CD14-positive monocyte (primary cell): ENCODE measurements around the gene PPFIBP2. TPM values are rescaled to one million over a fixed set of nuclear protein-coding genes. Genes with fewer than 3 reads are reported as not detected.

Experiments used
- DNase-seq, 3 donors: peaks; one replicate each; pipeline ENCODE4 v3.0.0-alpha.2; 2011 to 2022
- H2AFZ ChIP-seq: 2 replicates; pipeline ENCODE4 v1.6.0; 2012; ENCODE audit warnings: mild to moderate bottlenecking, low read depth, low read length, inconsistent platforms; ENCODE audit not compliant: insufficient read depth, poor library complexity, severe bottlenecking
- H3K27ac ChIP-seq, 2 donors: 1 replicate in 1 of 2; 2 replicates in 1 of 2; pipeline ENCODE4 v1.5.1; 2012 to 2013; ENCODE audit warnings: low read length in 2 of 2, control low read depth in 1 of 2, inconsistent platforms in 1 of 2, low read depth in 1 of 2, mild to moderate bottlenecking in 1 of 2
- H3K27me3 ChIP-seq, 2 donors: one replicate each; pipeline versions ENCODE4 v1.6.0 to v1.6.1; 2011 to 2013; ENCODE audit warnings: low read length in 2 of 2; ENCODE audit not compliant: control insufficient read depth in 2 of 2, insufficient read depth in 2 of 2
- H3K36me3 ChIP-seq, 2 donors: replicated peaks in 1 of 2; 1 replicate in 1 of 2; 2 replicates in 1 of 2; pipeline versions ENCODE4 v1.5.1 to v1.6.1; 2012 to 2013; ENCODE audit warnings: low read length in 2 of 2, control low read depth in 1 of 2, inconsistent platforms in 1 of 2, mild to moderate bottlenecking in 1 of 2; ENCODE audit not compliant: insufficient read depth in 2 of 2, control insufficient read depth in 1 of 2
- H3K4me1 ChIP-seq, 2 donors: 1 replicate in 1 of 2; 2 replicates in 1 of 2; pipeline versions ENCODE4 v1.5.1 to v1.6.1; 2012 to 2013; ENCODE audit warnings: low read length in 2 of 2, control low read depth in 1 of 2, inconsistent platforms in 1 of 2, mild to moderate bottlenecking in 1 of 2, moderate library complexity in 1 of 2; ENCODE audit not compliant: insufficient read depth in 2 of 2, control insufficient read depth in 1 of 2
- H3K4me2 ChIP-seq: replicated peaks from 2 replicates; pipeline ENCODE3; 2012; ENCODE audit warnings: low read length, moderate library complexity, mild to moderate bottlenecking; ENCODE audit not compliant: poor library complexity, severe bottlenecking; ENCODE audit errors: extremely low read depth
- H3K4me3 ChIP-seq, 3 experiments: fragments of 200-600 bp in 1 of 3; sonication (generic) in 1 of 3; replicated peaks in 1 of 3; 1 replicate in 2 of 3; 2 replicates in 1 of 3; pipeline ENCODE4 v1.5.1; 2011 to 2013; ENCODE audit warnings: low read length in 3 of 3, mild to moderate bottlenecking in 3 of 3, control low read depth in 2 of 3, low read depth in 2 of 3, inconsistent platforms in 1 of 3, moderate library complexity in 1 of 3
- H3K79me2 ChIP-seq: 2 replicates; pipeline ENCODE4 v1.6.0; 2012; ENCODE audit warnings: mild to moderate bottlenecking, control low read depth, inconsistent platforms, low read length, moderate library complexity; ENCODE audit not compliant: insufficient read depth
- H3K9ac ChIP-seq: 2 replicates; pipeline ENCODE4 v1.6.0; 2017; ENCODE audit warnings: low read length, mild to moderate bottlenecking; ENCODE audit not compliant: insufficient read depth, poor library complexity, severe bottlenecking
- H3K9me3 ChIP-seq, 2 donors: replicated peaks in 1 of 2; 1 replicate in 1 of 2; 2 replicates in 1 of 2; pipeline versions ENCODE4 v1.5.1 to v1.6.1; 2012 to 2013; ENCODE audit warnings: low read length in 2 of 2, control low read depth in 1 of 2; ENCODE audit not compliant: control insufficient read depth in 1 of 2, insufficient read depth in 1 of 2
- H4K20me1 ChIP-seq: 2 replicates; pipeline ENCODE4 v1.6.0; 2012; ENCODE audit warnings: mild to moderate bottlenecking, low read length, control low read depth, moderate library complexity; ENCODE audit not compliant: insufficient read depth
- H3K27ac Mint-ChIP-seq, 7 donors: one replicate each; pipeline ENCODE4 v1.8.0; 2020; ENCODE audit warnings: mild to moderate bottlenecking in 7 of 7, mixed read lengths in 7 of 7, moderate library complexity in 6 of 7, inconsistent platforms in 2 of 7
- H3K27me3 Mint-ChIP-seq, 3 donors: one replicate each; pipeline ENCODE4 v1.8.0; 2021 to 2022; ENCODE audit warnings: low read depth in 3 of 3, mild to moderate bottlenecking in 3 of 3, mixed read lengths in 3 of 3, moderate library complexity in 3 of 3, inconsistent platforms in 1 of 3
- H3K36me3 Mint-ChIP-seq, 2 donors: one replicate each; pipeline ENCODE4 v1.8.0; 2020; ENCODE audit warnings: mixed read lengths in 2 of 2, inconsistent platforms in 1 of 2, mild to moderate bottlenecking in 1 of 2
- H3K4me1 Mint-ChIP-seq: one replicate; pipeline ENCODE4 v1.8.0; 2020; ENCODE audit warnings: mild to moderate bottlenecking, mixed read lengths
- H3K4me3 Mint-ChIP-seq, 2 donors: one replicate each; pipeline ENCODE4 v1.8.0; 2020; ENCODE audit warnings: mild to moderate bottlenecking in 2 of 2, mixed read lengths in 2 of 2, moderate library complexity in 1 of 2
- H3K9me3 Mint-ChIP-seq, 7 donors: one replicate each; pipeline ENCODE4 v1.8.0; 2020 to 2022; ENCODE audit warnings: mixed read lengths in 7 of 7, mild to moderate bottlenecking in 6 of 7, moderate library complexity in 6 of 7, inconsistent platforms in 2 of 7
- CTCF ChIP-seq: fragments of 200-600 bp; IDR thresholded peaks from one replicate; pipeline ENCODE4 v1.8.0; 2022; ENCODE audit warnings: antibody characterized with exemption, mild to moderate bottlenecking
- WGBS: methylation state at CpG from one replicate; pipeline ENCODE4 v1.1.5; 2013; ENCODE audit warnings: missing lambda C conversion rate; ENCODE audit not compliant: insufficient coverage; 5-methylcytosine and 5-hydroxymethylcytosine counted together
- intact Hi-C, 2 donors: fragments of 100-400 bp; cut with micrococcal nuclease; formaldehyde crosslinking; loops; one replicate each; pipeline versions ENCODE4 v1.15.0 to v1.15.1; 2023
- polyA plus RNA-seq, 3 donors: library from polyadenylated mRNA; depleted of rRNA in 1 of 3; unstranded in 2 of 3; stranded (reverse) in 1 of 3; fragments of 300-500 nt in 2 of 3; fragments of >200 nt in 1 of 3; fragmentation: Illumina TruSeq in 2 of 3; gene quantifications; 1 replicate in 2 of 3; 2 replicates in 1 of 3; pipeline ENCODE4 v1.2.3, GENCODE V29; 2012 to 2021

The PPFIBP2 gene
- polyA plus RNA-seq, 3 donors, result 5.9 to 41.6 (median 8.6) TPM

GRCh38 chr11:7586376-7586775 lies 72.6 kb downstream of the PPFIBP2 start:
- H3K4me3 Mint-ChIP-seq, result no peak overlapping the region
- Histone ChIP-seq H3K27ac (no peak overlapping the region), H3K4me1 (peaks cover 14 to 18% of the 10 kb centered on the region in 2 donors), H4K20me1 (no peaks in the 10 kb centered on the region), H3K27me3 (no peaks in the 10 kb centered on the region), H3K36me3 (peaks cover 0 to 15% of the 10 kb centered on the region in 2 donors), H3K9me3 (no peaks in the 10 kb centered on the region), H3K4me3 (no peak overlapping the region), H3K4me2 (no peak overlapping the region), H3K79me2 (no peaks in the 10 kb centered on the region), H3K9ac (no peak overlapping the region), H2AFZ (no peak overlapping the region)
- no peak for TF ChIP-seq CTCF
- DNase-seq, result no peak
- no peak overlapping the region for H3K27ac Mint-ChIP-seq
- WGBS, result 90% methylated on average over 2 of the region's 2 CpGs
- intact Hi-C loops, result no loop called here
- H3K27me3 Mint-ChIP-seq, result peaks cover 4 to 12% (median 9%) of the 10 kb centered on the region in 3 donors
- H3K9me3 Mint-ChIP-seq, result peaks cover 0 to 9% (median 0%) of the 10 kb centered on the region in 7 donors
- peaks cover 42% of the 10 kb centered on the region for H3K4me1 Mint-ChIP-seq
- H3K36me3 Mint-ChIP-seq, result peaks cover 40 to 47% of the 10 kb centered on the region in 2 donors

- Mint-ChIP-seq H3K4me3 (no peak overlapping the region), H3K27ac (peak overlapping the region in 1 of 7 donors; percentile 9), H3K27me3 (peaks cover 2 to 9% (median 8%) of the 10 kb centered on the region in 3 donors), H3K4me1 (peaks cover 55% of the 10 kb centered on the region), H3K36me3 (peaks cover 34 to 43% of the 10 kb centered on the region in 2 donors), H3K9me3 (peaks cover 0 to 8% (median 0%) of the 10 kb centered on the region in 7 donors)
- peaks cover 28 to 31% of the 10 kb centered on the region in 2 donors for H3K4me1 ChIP-seq
- H3K36me3 ChIP-seq, result peaks cover 0 to 15% of the 10 kb centered on the region in 2 donors
- no peaks in the 10 kb centered on the region for H3K27me3 ChIP-seq
- TF ChIP-seq CTCF, result no peak
- H3K4me2 ChIP-seq, result no peak overlapping the region
- intact Hi-C loops, result no loop called here
- H4K20me1 ChIP-seq, result no peaks in the 10 kb centered on the region
- H3K4me3 ChIP-seq, result no peak overlapping the region
- H3K27ac ChIP-seq, result no peak overlapping the region
- WGBS, result 100% methylated on average over 1 of the region's 2 CpGs
- H3K9ac ChIP-seq, result no peak overlapping the region
- no peaks in the 10 kb centered on the region for H3K9me3 ChIP-seq
- H2AFZ ChIP-seq, result no peak overlapping the region
- no peaks in the 10 kb centered on the region for H3K79me2 ChIP-seq
- no peak for DNase-seq
Observed at GRCh38 chr11:7587712-7588111, 73.9 kb downstream of the PPFIBP2 start.
